GM23338 (cell line): ENCODE measurements around the gene IGF2. TPM values are rescaled to one million over a fixed set of nuclear protein-coding genes. Genes with fewer than 3 reads are reported as not detected.

Experiments used
- ATAC-seq: fragments of 200-7000 bp; cut with Tn5 transposase; 3 replicates; pipeline ENCODE4 v1.9.1; 2020
- DNase-seq: peaks from one replicate; pipeline ENCODE4 v3.0.0-alpha.2; 2015; ENCODE audit warnings: low spot score
- H2AFZ ChIP-seq: fragments of 200-600 bp; sonication (generic); 2 replicates; pipeline ENCODE4 v1.8.0; 2016; ENCODE audit warnings: antibody characterized with exemption, mild to moderate bottlenecking, moderate library complexity
- H3F3A ChIP-seq: fragments of 200-600 bp; sonication (generic); replicated peaks from 2 replicates; pipeline ENCODE4 v1.8.0; 2017; ENCODE audit warnings: antibody characterized with exemption, mixed run types, low read depth
- H3K27ac ChIP-seq: fragments of 200-600 bp; sonication (generic); 2 replicates; pipeline ENCODE4 v1.6.1; 2016; ENCODE audit warnings: low read depth
- H3K27me3 ChIP-seq: fragments of 200-600 bp; sonication (generic); 2 replicates; pipeline ENCODE4 v1.8.0; 2016; ENCODE audit warnings: mild to moderate bottlenecking, mixed run types, moderate library complexity; ENCODE audit not compliant: insufficient read depth
- H3K36me3 ChIP-seq: fragments of 200-600 bp; sonication (generic); 2 replicates; pipeline ENCODE4 v1.8.0; 2016; ENCODE audit warnings: mild to moderate bottlenecking; ENCODE audit not compliant: insufficient read depth
- H3K4me1 ChIP-seq: fragments of 200-600 bp; sonication (generic); 2 replicates; pipeline ENCODE4 v1.8.0; 2016; ENCODE audit warnings: mild to moderate bottlenecking, moderate library complexity; ENCODE audit not compliant: insufficient read depth
- H3K4me2 ChIP-seq: fragments of 200-600 bp; sonication (generic); 2 replicates; pipeline ENCODE4 v1.7.1; 2017; ENCODE audit warnings: mixed run types
- H3K4me3 ChIP-seq: fragments of 200-600 bp; sonication (generic); 2 replicates; pipeline ENCODE4 v1.6.1; 2016; ENCODE audit warnings: mixed run types
- H3K79me2 ChIP-seq: fragments of 200-600 bp; sonication (generic); replicated peaks from 2 replicates; pipeline ENCODE4 v1.8.0; 2017; ENCODE audit warnings: mild to moderate bottlenecking; ENCODE audit not compliant: insufficient read depth
- H3K9me2 ChIP-seq: fragments of 200-600 bp; sonication (generic); 2 replicates; pipeline ENCODE4 v1.8.0; 2017; ENCODE audit not compliant: insufficient read depth
- H4K20me1 ChIP-seq: fragments of 200-600 bp; sonication (generic); replicated peaks from 2 replicates; pipeline ENCODE4 v1.8.0; 2017; ENCODE audit warnings: mild to moderate bottlenecking; ENCODE audit not compliant: insufficient read depth
- H3K27ac Mint-ChIP-seq: 2 replicates; pipeline ENCODE4 v1.8.0; 2020; ENCODE audit warnings: inconsistent platforms, mild to moderate bottlenecking, moderate library complexity, mixed read lengths
- H3K27me3 Mint-ChIP-seq: 3 replicates; pipeline ENCODE4 v1.8.0; 2022; ENCODE audit warnings: low read depth, mild to moderate bottlenecking, moderate library complexity, mixed read lengths, inconsistent platforms; ENCODE audit not compliant: insufficient read depth, poor library complexity
- H3K36me3 Mint-ChIP-seq: 3 replicates; pipeline ENCODE4 v1.8.0; 2021; ENCODE audit warnings: low read depth, mild to moderate bottlenecking, inconsistent platforms, moderate library complexity, mixed read lengths
- H3K4me1 Mint-ChIP-seq: 3 replicates; pipeline ENCODE4 v1.8.0; 2020; ENCODE audit warnings: mild to moderate bottlenecking, inconsistent platforms, mixed read lengths
- H3K4me3 Mint-ChIP-seq: 3 replicates; pipeline ENCODE4 v1.8.0; 2021; ENCODE audit warnings: moderate library complexity, mild to moderate bottlenecking, inconsistent platforms, mixed read lengths
- H3K9me3 Mint-ChIP-seq: 3 replicates; pipeline ENCODE4 v1.8.0; 2020; ENCODE audit warnings: moderate library complexity, mild to moderate bottlenecking, inconsistent platforms, mixed read lengths
- CREB1 ChIP-seq: fragments of 250-450 bp; sonication (Bioruptor Pico); IDR thresholded peaks from 2 replicates; pipeline ENCODE4 v1.5.0; 2020; ENCODE audit warnings: low read depth, mild to moderate bottlenecking, moderate library complexity
- CTCF ChIP-seq, 2 experiments: fragments of 200-600 bp in 1 of 2; sonication (generic) in 1 of 2; conservative IDR thresholded peaks; 2 replicates each; pipeline versions ENCODE4 v1.5.1 to v1.6.1; 2016 to 2017; ENCODE audit warnings: antibody characterized with exemption in 2 of 2, low read depth in 2 of 2, mild to moderate bottlenecking in 2 of 2, moderate library complexity in 1 of 2
- EZH2 ChIP-seq: fragments of 200-600 bp; sonication (generic); IDR thresholded peaks from one replicate; pipeline ENCODE4 v1.8.0; 2017; ENCODE audit warnings: antibody characterized with exemption, mild to moderate bottlenecking, low read depth; ENCODE audit not compliant: unreplicated experiment
- EZH2phosphoT487 ChIP-seq: fragments of 200-600 bp; sonication (generic); IDR thresholded peaks from one replicate; pipeline ENCODE4 v1.8.1; 2018; ENCODE audit warnings: antibody characterized with exemption; ENCODE audit not compliant: unreplicated experiment
- JUNB ChIP-seq: IDR thresholded peaks from one replicate; pipeline ENCODE4 v1.6.1; 2016; ENCODE audit warnings: antibody characterized with exemption; ENCODE audit not compliant: unreplicated experiment
- NANOG ChIP-seq: IDR thresholded peaks from 2 replicates; pipeline ENCODE4 v1.6.1; 2016; ENCODE audit warnings: antibody characterized with exemption, borderline replicate concordance
- POLR2AphosphoS5 ChIP-seq: IDR thresholded peaks from 2 replicates; pipeline ENCODE4 v1.6.1; 2016; ENCODE audit warnings: antibody characterized with exemption, low read depth
- STAT1 ChIP-seq: IDR thresholded peaks from one replicate; pipeline ENCODE4 v1.6.1; 2016; ENCODE audit warnings: antibody characterized with exemption; ENCODE audit not compliant: unreplicated experiment
- ZNF114 ChIP-seq: fragments of 250-450 bp; sonication (Bioruptor Pico); IDR thresholded peaks from 2 replicates; pipeline ENCODE4 v1.5.0; 2020; ENCODE audit warnings: mild to moderate bottlenecking, moderate library complexity
- ZNF331 ChIP-seq: fragments of 250-450 bp; sonication (Bioruptor Pico); IDR thresholded peaks from 2 replicates; pipeline ENCODE4 v1.5.0; 2020; ENCODE audit warnings: low read depth, mild to moderate bottlenecking, moderate library complexity
- ZNF462 ChIP-seq: fragments of 250-450 bp; sonication (Bioruptor Pico); IDR thresholded peaks from 2 replicates; pipeline ENCODE4 v1.5.0; 2020; ENCODE audit warnings: mild to moderate bottlenecking, moderate library complexity
- polyA plus RNA-seq: library from polyadenylated mRNA; unstranded; fragments of >200 nt; fragmentation: Nextera tagmentation; extraction: Ambion mirVana; gene quantifications from 2 replicates; pipeline ENCODE4 v1.2.1, GENCODE V29; 2016
- total RNA-seq: library from RNA; depleted of rRNA; stranded (reverse); fragments of >200 nt; shearing (Covaris generic); gene quantifications from 2 replicates; pipeline ENCODE4 v1.2.3, GENCODE V29; 2014
- TF ChIP-seq, protein P1 (sequence below): IDR thresholded peaks from one replicate; pipeline ENCODE4 v1.6.1; 2018; ENCODE audit warnings: antibody characterized with exemption; ENCODE audit not compliant: unreplicated experiment
- TF ChIP-seq, protein P2 (sequence below): IDR thresholded peaks from 2 replicates; pipeline ENCODE4 v1.6.1; 2016; ENCODE audit warnings: antibody characterized with exemption

IGF2 gene
- total and polyA plus RNA-seq, 2 experiments from 2014 or later: 1.4 to 4.0 TPM

DNA sequence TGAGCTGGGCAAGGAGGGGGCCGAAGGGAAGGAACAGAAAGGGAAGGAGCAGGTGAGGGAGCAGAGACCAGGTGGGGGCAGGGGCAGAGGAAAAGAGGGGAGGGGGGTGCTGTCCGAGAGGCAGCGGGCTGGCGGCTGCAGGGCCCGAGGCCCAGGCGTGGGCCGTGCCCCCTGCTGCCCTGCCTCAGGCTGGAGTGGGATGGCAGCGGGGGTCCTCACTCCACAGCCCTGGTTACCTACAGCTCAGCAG lies 2.3 kb downstream of the IGF2 start:
- Histone ChIP-seq H3K27me3 (peaks cover 63% of the 10 kb centered on the region), H3K4me3 (peak overlapping the region; percentile 59), H3F3A (no peaks in the 10 kb centered on the region), H3K36me3 (no peaks in the 10 kb centered on the region), H3K4me1 (peaks cover 8% of the 10 kb centered on the region; the same call in 1 of the 2 replicates), H3K9me2 (no peaks in the 10 kb centered on the region), H3K4me2 (peak overlapping the region; percentile 96), H4K20me1 (peaks cover 8% of the 10 kb centered on the region), H3K79me2 (no peaks in the 10 kb centered on the region), H2AFZ (no peak overlapping the region; the same call in 1 of the 2 replicates), H3K27ac (no peak overlapping the region)
- peaks cover 9% of the 10 kb centered on the region; the same call in 2 of the 3 replicates for H3K4me1 Mint-ChIP-seq
- no peak for DNase-seq
- no peaks in the 10 kb centered on the region for H3K36me3 Mint-ChIP-seq
- H3K9me3 Mint-ChIP-seq: 0 out of 3 replicates have a peak, but pooled peaks cover 3% of the 10 kb centered on the region
- peak; percentile 2 for ATAC-seq
- H3K27ac Mint-ChIP-seq: no peak overlapping the region
- TF ChIP-seq JUNB: no peak
- no peak for TF ChIP-seq POLR2AphosphoS5
- TF ChIP-seq ZNF331 (CRISPR knock-in tag): no peak
- TF ChIP-seq STAT1: no peak
- no peak for TF ChIP-seq CTCF (conservative IDR thresholded peaks at IDR 0.05; ENCODE audit: low read depth in 2 of 2)
- no peak for TF ChIP-seq CREB1 (CRISPR knock-in tag)
- TF ChIP-seq EZH2: no peak
- TF ChIP-seq NANOG: no peak
- TF ChIP-seq ZNF462 (CRISPR knock-in tag): no peak
- no peak for TF ChIP-seq ZNF114 (CRISPR knock-in tag)
- TF ChIP-seq EZH2phosphoT487: no peak
- TF ChIP-seq, protein P1, sequence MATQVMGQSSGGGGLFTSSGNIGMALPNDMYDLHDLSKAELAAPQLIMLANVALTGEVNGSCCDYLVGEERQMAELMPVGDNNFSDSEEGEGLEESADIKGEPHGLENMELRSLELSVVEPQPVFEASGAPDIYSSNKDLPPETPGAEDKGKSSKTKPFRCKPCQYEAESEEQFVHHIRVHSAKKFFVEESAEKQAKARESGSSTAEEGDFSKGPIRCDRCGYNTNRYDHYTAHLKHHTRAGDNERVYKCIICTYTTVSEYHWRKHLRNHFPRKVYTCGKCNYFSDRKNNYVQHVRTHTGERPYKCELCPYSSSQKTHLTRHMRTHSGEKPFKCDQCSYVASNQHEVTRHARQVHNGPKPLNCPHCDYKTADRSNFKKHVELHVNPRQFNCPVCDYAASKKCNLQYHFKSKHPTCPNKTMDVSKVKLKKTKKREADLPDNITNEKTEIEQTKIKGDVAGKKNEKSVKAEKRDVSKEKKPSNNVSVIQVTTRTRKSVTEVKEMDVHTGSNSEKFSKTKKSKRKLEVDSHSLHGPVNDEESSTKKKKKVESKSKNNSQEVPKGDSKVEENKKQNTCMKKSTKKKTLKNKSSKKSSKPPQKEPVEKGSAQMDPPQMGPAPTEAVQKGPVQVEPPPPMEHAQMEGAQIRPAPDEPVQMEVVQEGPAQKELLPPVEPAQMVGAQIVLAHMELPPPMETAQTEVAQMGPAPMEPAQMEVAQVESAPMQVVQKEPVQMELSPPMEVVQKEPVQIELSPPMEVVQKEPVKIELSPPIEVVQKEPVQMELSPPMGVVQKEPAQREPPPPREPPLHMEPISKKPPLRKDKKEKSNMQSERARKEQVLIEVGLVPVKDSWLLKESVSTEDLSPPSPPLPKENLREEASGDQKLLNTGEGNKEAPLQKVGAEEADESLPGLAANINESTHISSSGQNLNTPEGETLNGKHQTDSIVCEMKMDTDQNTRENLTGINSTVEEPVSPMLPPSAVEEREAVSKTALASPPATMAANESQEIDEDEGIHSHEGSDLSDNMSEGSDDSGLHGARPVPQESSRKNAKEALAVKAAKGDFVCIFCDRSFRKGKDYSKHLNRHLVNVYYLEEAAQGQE: no peak
- TF ChIP-seq, protein P2, sequence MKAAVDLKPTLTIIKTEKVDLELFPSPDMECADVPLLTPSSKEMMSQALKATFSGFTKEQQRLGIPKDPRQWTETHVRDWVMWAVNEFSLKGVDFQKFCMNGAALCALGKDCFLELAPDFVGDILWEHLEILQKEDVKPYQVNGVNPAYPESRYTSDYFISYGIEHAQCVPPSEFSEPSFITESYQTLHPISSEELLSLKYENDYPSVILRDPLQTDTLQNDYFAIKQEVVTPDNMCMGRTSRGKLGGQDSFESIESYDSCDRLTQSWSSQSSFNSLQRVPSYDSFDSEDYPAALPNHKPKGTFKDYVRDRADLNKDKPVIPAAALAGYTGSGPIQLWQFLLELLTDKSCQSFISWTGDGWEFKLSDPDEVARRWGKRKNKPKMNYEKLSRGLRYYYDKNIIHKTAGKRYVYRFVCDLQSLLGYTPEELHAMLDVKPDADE: no peak
- H3K4me3 Mint-ChIP-seq: peak overlapping the region; percentile 62; the same call in 2 of the 3 replicates
- peaks cover 69% of the 10 kb centered on the region for H3K27me3 Mint-ChIP-seq
